IMR-90 (cell line): Measurements from ENCODE around the gene ALOX5AP.

Experiments
- CEBPB ChIP-seq: IDR thresholded peaks from 2 replicates; pipeline ENCODE4 v1.6.1; 2012; ENCODE audit warnings: low read depth, low read length, improper control_type of control experiment
- MAFK ChIP-seq: IDR thresholded peaks from 2 replicates; pipeline ENCODE4 v1.6.1; 2012; ENCODE audit warnings: low read depth, low read length, improper control_type of control experiment
- POLR2A ChIP-seq: IDR thresholded peaks from 2 replicates; pipeline ENCODE4 v1.6.1; 2012; ENCODE audit warnings: mild to moderate bottlenecking, low read depth, low read length
- TF ChIP-seq, protein P1 (sequence below): conservative IDR thresholded peaks from 2 replicates; pipeline ENCODE4 v1.5.1; 2012; ENCODE audit warnings: mild to moderate bottlenecking, low read depth, low read length, improper control_type of control experiment

DNA sequence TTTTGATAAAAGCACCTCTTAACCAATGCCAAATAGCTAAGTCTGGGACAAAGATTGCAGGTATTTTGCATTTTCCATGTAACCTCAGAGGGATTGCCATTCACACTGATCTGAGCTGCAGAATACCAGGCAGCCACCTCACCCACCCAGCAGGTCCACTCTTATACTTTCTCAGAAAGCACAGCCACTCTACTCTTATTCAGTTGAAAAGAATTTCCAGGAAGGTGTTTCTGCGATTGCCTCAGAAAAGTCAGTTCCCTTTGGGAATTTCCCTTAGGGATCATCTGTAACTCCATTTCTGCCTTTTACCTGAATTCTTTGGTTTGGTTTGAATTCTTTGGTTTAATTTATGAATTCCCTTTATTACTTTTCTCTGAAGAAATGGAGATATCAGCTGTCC, 904 bp upstream of the ALOX5AP start:
- TF ChIP-seq CEBPB (peak; percentile 71), MAFK (no peak), POLR2A (no peak)
- TF ChIP-seq, protein P1, sequence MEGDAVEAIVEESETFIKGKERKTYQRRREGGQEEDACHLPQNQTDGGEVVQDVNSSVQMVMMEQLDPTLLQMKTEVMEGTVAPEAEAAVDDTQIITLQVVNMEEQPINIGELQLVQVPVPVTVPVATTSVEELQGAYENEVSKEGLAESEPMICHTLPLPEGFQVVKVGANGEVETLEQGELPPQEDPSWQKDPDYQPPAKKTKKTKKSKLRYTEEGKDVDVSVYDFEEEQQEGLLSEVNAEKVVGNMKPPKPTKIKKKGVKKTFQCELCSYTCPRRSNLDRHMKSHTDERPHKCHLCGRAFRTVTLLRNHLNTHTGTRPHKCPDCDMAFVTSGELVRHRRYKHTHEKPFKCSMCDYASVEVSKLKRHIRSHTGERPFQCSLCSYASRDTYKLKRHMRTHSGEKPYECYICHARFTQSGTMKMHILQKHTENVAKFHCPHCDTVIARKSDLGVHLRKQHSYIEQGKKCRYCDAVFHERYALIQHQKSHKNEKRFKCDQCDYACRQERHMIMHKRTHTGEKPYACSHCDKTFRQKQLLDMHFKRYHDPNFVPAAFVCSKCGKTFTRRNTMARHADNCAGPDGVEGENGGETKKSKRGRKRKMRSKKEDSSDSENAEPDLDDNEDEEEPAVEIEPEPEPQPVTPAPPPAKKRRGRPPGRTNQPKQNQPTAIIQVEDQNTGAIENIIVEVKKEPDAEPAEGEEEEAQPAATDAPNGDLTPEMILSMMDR: no peak
